ENCODE results near the gene TMA7B. TPM values are rescaled to one million over a fixed set of nuclear protein-coding genes. Genes with fewer than 3 reads are reported as not detected.
"Not testable (repeated sequence)": the region's sequence is repeated elsewhere in the genome, so short reads cannot be mapped to it uniquely, and the experiment has no call there.

The TMA7B gene
- total RNA-seq, 1 donor from 2014 or later: not detected

DNA sequence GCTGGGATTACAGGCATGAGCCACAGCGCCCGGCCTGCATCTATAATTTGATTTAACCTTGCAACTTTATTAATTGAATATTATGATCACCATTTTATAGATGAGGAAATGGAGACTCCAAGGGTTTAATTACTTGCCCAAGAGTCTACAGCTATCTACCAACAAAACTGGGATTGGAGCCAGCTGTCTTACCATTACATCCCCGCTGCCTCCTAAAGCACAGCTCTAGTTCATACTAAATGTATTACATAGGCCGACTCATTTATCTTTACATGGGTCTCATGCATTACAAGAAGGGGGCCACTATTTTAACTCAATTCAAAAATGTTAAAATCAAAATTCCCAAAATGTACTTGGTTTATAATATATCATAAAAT lies 14.1 kb upstream of the TMA7B start:
- FAIRE-seq: no peak
- DNase-seq (ENCODE audit: low read depth): no peak
- H3K4me3 ChIP-seq (ENCODE audit: low read depth, low read length): no peak overlapping the region
- H3K27me3 ChIP-seq (ENCODE audit: control insufficient read depth, insufficient read depth, low read length): peaks cover 6% of the 10 kb centered on the region
- H3K36me3 ChIP-seq (ENCODE audit: control insufficient read depth, insufficient read depth, low read length): no peaks in the 10 kb centered on the region
- TF ChIP-seq, protein P1, sequence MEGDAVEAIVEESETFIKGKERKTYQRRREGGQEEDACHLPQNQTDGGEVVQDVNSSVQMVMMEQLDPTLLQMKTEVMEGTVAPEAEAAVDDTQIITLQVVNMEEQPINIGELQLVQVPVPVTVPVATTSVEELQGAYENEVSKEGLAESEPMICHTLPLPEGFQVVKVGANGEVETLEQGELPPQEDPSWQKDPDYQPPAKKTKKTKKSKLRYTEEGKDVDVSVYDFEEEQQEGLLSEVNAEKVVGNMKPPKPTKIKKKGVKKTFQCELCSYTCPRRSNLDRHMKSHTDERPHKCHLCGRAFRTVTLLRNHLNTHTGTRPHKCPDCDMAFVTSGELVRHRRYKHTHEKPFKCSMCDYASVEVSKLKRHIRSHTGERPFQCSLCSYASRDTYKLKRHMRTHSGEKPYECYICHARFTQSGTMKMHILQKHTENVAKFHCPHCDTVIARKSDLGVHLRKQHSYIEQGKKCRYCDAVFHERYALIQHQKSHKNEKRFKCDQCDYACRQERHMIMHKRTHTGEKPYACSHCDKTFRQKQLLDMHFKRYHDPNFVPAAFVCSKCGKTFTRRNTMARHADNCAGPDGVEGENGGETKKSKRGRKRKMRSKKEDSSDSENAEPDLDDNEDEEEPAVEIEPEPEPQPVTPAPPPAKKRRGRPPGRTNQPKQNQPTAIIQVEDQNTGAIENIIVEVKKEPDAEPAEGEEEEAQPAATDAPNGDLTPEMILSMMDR (IDR thresholded peaks at IDR 0.05; ENCODE audit: insufficient read depth, low read length, severe bottlenecking): no peak

GRCh38 chr22:39946503-39947219 lies 13.5 kb upstream of the TMA7B start:
- FAIRE-seq (no peak), DNase-seq (ENCODE audit: low read depth) (no peak)
- no peaks in the 10 kb centered on the region for H3K36me3 ChIP-seq (ENCODE audit: control insufficient read depth, insufficient read depth, low read length)
- TF ChIP-seq, protein P1 (IDR thresholded peaks at IDR 0.05; ENCODE audit: insufficient read depth, low read length, severe bottlenecking): no peak
- peaks cover 6% of the 10 kb centered on the region for H3K27me3 ChIP-seq (ENCODE audit: control insufficient read depth, insufficient read depth, low read length)
- H3K4me3 ChIP-seq (ENCODE audit: low read depth, low read length): no peak overlapping the region

DNA sequence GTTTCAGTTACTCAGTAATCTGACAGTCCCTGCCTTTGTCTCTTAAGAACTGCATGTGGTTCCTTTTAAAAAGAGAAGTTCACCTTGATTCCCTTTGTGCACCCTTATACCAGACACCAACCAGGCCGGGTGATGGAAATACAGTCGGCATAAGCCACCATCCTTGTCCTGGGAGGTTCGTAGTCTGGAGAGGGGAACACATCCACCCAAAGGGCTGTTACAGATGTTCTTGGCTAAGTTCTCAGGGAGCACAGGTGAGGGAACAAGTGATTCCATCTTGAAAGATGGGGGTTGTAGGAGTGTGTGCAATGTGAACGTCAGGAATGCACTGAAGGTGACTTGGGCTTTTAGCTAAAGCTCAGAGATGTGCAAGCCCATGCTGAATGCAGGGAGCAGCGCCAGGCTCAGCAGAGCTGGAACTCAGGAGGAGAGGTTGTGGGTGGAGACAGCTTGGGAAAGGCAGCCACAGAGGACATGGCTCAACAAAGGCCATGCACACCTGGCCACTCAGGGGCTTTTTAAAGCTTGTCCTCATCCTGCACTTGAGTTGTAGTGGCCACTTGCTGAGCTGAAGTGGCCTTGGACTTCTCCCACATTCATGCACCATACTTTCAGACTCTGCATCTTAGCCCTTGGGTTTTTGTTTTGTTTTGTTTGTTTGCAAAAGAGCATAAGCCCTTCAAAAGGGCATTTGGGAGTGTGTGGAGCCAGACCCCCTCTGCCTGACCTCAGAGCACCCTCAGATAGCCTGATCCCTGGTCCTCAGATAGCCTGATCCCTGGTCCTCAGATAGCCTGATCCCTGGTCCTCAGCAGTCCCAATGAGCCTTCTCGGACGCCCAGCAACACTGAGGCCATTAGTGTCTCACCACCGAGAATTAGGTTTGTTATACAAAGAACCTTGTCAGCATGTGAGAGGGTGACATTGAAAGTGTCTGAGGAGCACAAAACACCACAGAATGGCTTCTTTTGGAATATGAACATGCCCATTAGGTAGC lies 12.7 kb upstream of the TMA7B start:
- DNase-seq (ENCODE audit: low read depth) (no peak), FAIRE-seq (peak; percentile 96)
- TF ChIP-seq, protein P1 (IDR thresholded peaks at IDR 0.05; ENCODE audit: insufficient read depth, low read length, severe bottlenecking): no peak
- peaks cover 6% of the 10 kb centered on the region for H3K27me3 ChIP-seq (ENCODE audit: control insufficient read depth, insufficient read depth, low read length)
- H3K4me3 ChIP-seq (ENCODE audit: low read depth, low read length): no peak overlapping the region
- H3K36me3 ChIP-seq (ENCODE audit: control insufficient read depth, insufficient read depth, low read length): no peaks in the 10 kb centered on the region

GRCh38 chr22:39949964-39950737 lies 10.0 kb upstream of the TMA7B start:
- peaks cover 6% of the 10 kb centered on the region for H3K27me3 ChIP-seq (ENCODE audit: control insufficient read depth, insufficient read depth, low read length)
- DNase-seq (ENCODE audit: low read depth): no peak
- H3K4me3 ChIP-seq (ENCODE audit: low read depth, low read length): no peak overlapping the region
- no peak for FAIRE-seq
- TF ChIP-seq, protein P1 (IDR thresholded peaks at IDR 0.05; ENCODE audit: insufficient read depth, low read length, severe bottlenecking): no peak
- no peaks in the 10 kb centered on the region for H3K36me3 ChIP-seq (ENCODE audit: control insufficient read depth, insufficient read depth, low read length)

- not testable (repeated sequence) for FAIRE-seq; H3K4me3 ChIP-seq (ENCODE audit: low read depth, low read length); H3K27me3 ChIP-seq (ENCODE audit: control insufficient read depth, insufficient read depth, low read length); H3K36me3 ChIP-seq (ENCODE audit: control insufficient read depth, insufficient read depth, low read length); DNase-seq (ENCODE audit: low read depth)
These were observed 8.4 kb upstream of the TMA7B start for GRCh38 chr22:39951603-39952293.
